Activated CD8-positive, alpha-beta memory T cell treated with anti-CD3 and anti-CD28 coated beads for 36 hours (primary cell): Measurements from ENCODE around the gene TRIB2. TPM values are rescaled to one million over a fixed set of nuclear protein-coding genes. Genes with fewer than 3 reads are reported as not detected.

Source experiments
- CTCF ChIA-PET: fragments of 350-600 bp; sonication (Branson Sonifier 250); formaldehyde crosslinking; loops from one replicate; lab custom pipeline; 2021; ENCODE audit warnings: antibody characterized with exemption; lab: Charles Lee
- POLR2A ChIA-PET: fragments of 350-600 bp; sonication (Branson Sonifier 250); formaldehyde crosslinking; loops from one replicate; lab custom pipeline; 2021; ENCODE audit warnings: antibody characterized with exemption; lab: Charles Lee
- total RNA-seq, 2 experiments: library from RNA; stranded (reverse); gene quantifications; one replicate each; pipeline ENCODE4 v1.2.3, GENCODE V29; 2021

The TRIB2 gene
- total RNA-seq, 2 experiments from 2014 or later: 3.8 to 4.5 TPM

DNA sequence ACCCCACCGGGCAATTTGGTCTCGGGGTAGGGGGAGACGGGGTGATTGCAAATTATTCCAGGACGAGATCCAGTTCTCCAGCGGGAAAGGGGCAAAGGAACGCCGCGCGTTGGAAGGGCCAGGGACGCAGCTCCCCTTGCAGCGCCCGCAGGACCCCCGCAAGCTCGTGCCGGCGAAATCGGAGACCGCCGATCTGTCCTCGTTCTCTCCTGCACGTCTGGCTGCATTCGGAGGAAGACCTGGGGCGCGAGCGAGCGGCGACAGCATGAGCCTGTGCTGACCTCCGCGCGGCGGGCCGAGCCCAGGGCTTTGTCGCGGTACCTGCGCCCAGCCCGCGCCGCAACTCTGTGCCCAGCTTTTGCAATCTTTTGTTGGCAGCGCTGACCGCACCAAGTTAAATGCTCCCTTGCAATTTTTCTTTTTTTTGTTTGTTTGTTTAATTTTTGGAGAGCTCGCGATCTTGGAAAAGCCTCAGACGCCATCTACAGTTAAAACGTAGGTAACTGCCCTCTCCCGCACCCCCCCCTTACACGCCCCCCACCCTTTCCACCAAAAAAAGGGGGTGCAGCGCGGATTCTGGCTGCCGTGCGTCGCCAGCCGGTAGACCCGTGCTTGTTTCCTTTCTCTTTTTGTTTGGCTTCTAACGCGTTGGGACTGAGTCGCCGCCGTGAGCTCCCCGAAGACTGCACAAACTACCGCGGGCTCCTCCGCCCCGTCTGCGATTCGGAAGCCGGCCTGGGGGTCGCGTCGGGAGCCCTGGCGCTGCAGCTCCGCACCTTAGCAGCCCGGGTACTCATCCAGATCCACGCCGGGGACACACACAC lies 667 bp downstream of the TRIB2 start:
- ChIA-PET CTCF (interaction anchor here (0.6 to 2.8 kb wide), 12 partner anchors 8 to 430 kb away, joined by 3 to 11 read pairs (median 5); no protein-coding TSS in a partner anchor), POLR2A (interaction anchor here (0.6 to 1.3 kb wide), 5 partner anchors 12 to 232 kb away, joined by 3 to 5 read pairs (median 3); no protein-coding TSS in a partner anchor)

DNA sequence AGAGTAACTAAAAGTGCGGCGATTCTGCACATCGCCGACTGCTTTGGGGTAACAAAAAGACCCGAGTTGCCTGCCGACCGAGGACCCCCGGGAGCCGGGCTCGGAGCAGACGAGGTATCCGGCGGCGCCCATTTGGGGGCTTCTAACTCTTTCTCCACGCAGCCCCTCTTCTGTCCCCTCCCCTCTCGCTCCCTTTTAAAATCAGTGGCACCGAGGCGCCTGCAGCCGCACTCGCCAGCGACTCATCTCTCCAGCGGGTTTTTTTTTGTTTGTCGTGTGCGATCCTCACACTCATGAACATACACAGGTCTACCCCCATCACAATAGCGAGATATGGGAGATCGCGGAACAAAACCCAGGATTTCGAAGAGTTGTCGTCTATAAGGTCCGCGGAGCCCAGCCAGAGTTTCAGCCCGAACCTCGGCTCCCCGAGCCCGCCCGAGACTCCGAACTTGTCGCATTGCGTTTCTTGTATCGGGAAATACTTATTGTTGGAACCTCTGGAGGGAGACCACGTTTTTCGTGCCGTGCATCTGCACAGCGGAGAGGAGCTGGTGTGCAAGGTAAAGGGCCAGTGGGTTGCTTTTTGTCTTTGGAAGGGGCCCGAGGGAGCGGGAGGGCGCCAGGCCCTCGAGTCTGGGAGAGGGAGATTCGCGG lies 1.4 kb downstream of the TRIB2 start:
- POLR2A ChIA-PET: interaction anchor here (0.7 kb wide), 1 partner anchor 11 kb away, joined by 3 read pairs; no protein-coding TSS in a partner anchor
- CTCF ChIA-PET: interaction anchor here (0.6 to 2.8 kb wide), 9 partner anchors 8 to 431 kb away, joined by 3 to 11 read pairs (median 5); no protein-coding TSS in a partner anchor

DNA sequence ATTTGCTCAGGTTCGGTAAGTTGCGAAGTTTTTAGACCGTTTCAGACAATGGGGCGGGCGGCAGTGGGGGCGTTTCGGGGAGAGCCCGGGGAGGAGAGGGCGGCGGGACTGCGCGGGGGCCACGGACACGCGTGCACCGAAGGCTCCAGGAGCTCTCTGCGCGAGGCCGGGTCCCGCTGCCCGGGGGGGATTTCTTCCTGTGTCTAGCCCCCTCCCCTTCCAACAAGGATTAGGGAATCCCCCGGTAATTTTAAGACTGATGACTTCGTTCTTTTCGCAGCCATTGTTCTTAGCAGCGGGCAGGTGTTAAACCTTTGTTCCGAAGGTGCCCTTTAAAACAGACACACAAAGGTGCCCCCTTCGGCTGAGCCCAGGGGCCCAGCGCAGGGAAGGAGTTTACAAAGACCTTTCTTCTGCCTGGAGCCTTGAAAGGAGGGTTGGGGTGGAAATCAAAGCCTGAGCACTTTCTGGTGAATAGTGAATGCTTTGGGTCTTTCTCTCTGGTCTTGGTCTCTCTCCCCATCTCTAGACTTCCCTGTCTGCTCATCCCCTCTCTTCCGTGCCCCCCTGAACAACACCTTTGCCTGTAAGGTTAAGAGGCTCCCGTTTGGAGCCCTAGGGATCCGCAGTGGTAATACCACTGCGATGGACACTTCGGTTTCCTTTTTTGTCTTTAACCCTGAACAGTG lies 2.1 kb downstream of the TRIB2 start:
- ChIA-PET POLR2A (no interaction called here), CTCF (interaction anchor here (1.0 kb wide), 1 partner anchor 213 kb away, joined by 3 read pairs; no protein-coding TSS in a partner anchor)

DNA sequence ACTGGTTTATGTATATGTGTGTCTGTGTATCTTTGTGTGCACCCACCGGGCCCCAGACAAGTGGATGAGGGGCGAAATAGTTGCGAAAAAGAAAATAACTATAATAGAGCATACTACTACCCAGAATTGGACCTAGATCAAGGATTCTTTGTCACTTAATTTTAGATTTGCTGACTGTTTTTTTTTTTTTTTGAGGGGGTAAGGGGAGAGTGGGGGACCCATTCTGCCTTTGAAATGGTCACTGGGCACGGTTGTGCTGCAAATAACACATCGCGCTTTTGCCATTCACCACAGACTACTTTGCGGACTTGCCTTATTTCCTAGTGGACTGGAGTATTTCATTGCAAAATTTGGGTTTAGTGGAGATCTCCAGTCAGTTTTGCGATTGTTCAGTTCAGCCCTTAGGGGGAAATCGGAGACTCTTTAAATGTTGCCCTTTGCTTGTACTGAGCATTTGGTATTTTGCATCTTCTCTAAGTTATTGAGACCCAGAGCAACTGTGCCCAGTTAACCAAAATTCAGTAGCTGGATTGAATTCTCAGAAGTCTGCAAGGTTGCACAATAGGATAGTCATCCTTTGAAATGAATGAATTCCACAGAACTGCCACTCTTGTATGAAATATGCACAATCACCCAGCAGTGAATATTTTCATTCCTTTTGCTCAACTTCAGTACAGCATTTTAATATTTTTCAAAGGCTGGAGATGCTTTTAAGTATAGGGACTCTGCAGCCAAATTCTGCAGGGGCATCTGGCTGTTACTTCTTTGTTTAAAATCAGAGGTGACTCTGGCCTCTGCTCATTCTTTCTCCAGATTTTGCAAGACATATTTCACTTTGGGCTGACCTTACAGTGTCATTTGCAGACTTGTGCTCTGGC lies 2.9 kb downstream of the TRIB2 start:
- POLR2A ChIA-PET: no interaction called here
- CTCF ChIA-PET: no interaction called here

DNA sequence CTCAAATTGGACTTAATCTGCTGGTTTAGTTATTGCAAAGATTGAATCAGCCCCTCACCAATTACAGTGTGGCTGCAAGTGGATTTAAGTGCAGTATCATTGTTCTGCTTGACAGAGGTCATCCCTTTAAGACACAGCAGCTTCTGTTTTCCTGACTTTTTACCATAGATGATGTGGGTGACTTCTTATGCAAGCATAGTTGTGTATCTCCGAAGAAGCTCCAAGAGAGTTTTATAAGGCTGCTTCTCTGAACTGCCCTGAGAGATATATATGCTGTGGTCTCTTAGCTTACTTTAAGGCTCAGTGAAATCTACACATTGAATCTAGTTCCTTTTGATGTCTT lies 3.5 kb downstream of the TRIB2 start:
- ChIA-PET POLR2A (no interaction called here), CTCF (interaction anchor here (1.0 kb wide), 1 partner anchor 1374 kb away, joined by 3 read pairs; no protein-coding TSS in a partner anchor)

DNA sequence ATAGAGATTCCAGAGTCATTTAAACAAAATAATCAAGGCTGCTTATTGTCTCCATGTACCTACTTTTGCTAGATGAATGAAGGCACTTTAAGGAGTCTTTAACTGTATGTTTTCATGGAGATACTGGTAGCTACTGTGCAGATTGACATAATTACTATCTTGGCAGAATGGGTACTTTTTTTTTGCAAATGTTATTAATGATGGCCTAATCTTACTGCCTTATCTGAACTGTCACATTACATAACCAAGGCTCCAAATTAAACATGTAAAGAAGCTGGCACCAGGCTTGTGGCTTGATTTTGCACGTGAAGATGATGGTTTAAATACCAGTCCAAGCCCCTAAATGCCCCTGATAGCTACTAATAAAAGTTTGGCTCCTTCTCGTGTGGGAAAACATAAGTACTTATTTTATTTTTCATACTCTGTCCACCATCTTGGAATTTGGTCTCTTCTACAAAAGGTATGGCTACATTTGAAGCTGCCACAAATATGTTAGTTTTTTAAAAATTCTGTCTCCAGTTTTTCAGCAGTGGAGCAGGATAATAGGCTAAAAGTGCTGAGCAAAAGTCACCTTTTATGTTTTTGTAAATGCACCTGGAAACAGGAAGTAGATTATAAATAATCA lies 4.1 kb downstream of the TRIB2 start:
- POLR2A ChIA-PET: interaction anchor here (0.8 kb wide), 1 partner anchor 18 kb away, joined by 3 read pairs; no protein-coding TSS in a partner anchor

DNA sequence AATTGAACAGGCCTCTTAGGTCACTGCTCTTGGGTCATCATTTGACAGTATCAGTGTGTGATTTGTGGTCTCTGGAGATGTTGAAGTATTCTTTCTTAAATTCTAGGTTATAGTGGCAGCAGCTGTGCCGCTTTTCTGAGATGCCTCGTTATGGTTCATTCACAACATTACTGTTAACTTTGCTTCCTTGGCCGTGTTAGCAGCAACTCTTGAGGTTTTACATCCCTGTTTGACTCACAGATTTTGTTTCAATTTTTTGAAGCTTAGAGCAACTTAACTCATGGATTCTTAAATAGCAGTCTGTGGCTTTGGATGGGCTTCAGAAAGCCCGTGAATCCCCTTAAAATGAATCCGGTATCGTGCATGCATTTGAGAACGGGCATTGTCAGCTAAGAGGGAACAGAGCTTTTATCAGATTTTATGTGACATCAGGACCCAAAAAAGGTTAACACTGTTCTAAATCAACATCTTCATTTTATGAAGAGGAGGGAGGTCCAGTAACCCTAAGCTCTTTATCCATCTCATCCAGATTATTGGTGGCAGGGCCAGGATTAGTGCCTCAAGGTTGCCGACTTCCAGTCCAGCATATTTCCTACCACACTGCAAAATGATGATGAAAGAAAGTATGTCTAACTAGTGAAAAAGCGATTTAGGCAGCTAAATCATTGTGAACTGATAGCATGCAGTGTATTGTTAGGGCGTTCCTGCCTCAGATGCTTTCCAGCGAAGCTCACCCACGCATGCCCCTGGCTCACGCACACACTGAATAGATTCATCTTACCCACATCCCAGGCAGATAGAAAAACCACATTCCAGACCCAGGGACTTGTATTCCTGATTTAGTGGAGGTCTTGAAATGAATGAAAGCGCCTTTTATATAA lies 5.1 kb downstream of the TRIB2 start:
- ChIA-PET CTCF (interaction anchor here (1.0 to 1.1 kb wide), 2 partner anchors 11 to 218 kb away, joined by 3 read pairs; no protein-coding TSS in a partner anchor), POLR2A (interaction anchor here (0.6 to 0.8 kb wide), 2 partner anchors 19 to 202 kb away, joined by 3 read pairs; no protein-coding TSS in a partner anchor)

More for the DNA sequence above, 4.1 kb downstream of the TRIB2 start:
- CTCF ChIA-PET: interaction anchor here (1.0 kb wide), 2 partner anchors 217 to 1375 kb away, joined by 3 read pairs; no protein-coding TSS in a partner anchor

DNA sequence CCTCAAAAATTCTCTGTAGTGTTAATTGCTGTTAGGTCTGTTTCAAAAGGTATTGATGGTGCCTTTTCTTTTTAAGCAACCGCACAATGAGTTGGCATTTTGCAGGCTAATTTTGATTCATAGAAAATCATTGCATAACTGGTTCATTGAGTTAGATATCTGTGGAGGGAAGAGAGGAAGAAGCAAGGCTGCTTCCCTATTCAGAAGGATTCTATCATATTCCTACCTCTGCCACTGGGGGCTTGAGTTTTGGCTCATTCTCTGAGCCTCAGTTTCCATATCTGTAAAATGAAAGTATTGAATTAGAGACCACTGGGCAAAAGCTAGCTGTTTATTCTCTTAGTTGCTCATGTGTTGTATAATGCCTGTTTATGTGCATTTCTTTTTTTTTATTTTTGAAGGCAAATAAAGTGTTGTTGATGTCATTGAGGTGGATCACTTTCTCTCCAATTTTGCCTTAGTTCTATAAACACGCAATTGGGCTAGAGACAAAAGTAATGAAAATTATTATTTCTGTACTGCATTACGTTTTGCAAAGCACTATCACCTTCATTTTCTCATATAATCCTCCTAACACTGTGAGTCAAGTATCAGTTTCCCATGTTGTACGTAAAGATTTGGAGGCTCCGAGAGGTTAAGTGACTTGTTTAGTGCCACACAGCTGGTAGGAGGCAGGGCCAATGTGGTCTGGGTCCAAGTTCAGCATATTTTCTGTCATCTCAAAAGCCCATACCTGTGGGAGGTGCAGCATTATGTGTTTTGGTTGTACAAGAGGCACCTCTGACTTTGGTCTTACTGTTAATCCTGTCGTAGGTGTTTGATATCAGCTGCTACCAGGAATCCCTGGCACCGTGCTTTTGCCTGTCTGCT lies 5.9 kb downstream of the TRIB2 start:
- CTCF ChIA-PET: interaction anchor here (1.1 to 1.3 kb wide), 2 partner anchors 11 to 15 kb away, joined by 3 read pairs; no protein-coding TSS in a partner anchor
- POLR2A ChIA-PET: no interaction called here

DNA sequence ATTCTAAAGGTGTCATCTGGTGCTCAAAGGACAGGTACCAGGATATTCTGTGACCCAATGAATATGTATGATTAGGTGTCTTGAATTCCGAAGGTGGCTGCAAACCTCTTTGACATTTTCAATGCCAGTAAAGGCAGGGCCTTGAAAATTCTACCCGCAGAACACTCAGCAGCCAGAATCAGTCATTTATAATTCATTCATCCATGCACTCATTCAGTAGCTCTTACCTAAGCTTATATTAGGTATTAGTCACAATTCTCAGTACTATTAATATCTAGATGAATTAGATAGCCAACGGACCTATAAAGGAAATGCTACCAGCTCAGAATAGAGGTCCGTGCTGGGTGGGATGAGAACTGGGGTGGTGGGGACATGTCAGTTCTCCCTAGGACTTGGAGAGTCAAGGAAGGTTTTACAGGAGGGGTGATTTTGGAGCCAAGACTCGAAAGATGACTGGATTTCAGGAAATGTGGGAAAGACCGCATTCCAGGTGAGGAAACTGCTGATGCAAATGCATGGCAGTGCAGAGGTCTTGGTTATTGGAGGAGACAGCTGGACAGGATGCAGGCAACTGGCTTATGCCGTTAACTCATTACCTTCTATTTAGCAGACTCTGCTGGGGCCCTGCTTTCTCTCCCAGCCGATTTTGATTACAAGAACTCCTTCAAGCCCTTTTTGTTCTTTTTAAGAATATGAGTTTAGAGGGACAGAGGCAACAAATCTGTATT lies 7.2 kb downstream of the TRIB2 start:
- ChIA-PET POLR2A (no interaction called here), CTCF (interaction anchor here (1.3 kb wide), 1 partner anchor 14 kb away, joined by 3 read pairs; no protein-coding TSS in a partner anchor)

DNA sequence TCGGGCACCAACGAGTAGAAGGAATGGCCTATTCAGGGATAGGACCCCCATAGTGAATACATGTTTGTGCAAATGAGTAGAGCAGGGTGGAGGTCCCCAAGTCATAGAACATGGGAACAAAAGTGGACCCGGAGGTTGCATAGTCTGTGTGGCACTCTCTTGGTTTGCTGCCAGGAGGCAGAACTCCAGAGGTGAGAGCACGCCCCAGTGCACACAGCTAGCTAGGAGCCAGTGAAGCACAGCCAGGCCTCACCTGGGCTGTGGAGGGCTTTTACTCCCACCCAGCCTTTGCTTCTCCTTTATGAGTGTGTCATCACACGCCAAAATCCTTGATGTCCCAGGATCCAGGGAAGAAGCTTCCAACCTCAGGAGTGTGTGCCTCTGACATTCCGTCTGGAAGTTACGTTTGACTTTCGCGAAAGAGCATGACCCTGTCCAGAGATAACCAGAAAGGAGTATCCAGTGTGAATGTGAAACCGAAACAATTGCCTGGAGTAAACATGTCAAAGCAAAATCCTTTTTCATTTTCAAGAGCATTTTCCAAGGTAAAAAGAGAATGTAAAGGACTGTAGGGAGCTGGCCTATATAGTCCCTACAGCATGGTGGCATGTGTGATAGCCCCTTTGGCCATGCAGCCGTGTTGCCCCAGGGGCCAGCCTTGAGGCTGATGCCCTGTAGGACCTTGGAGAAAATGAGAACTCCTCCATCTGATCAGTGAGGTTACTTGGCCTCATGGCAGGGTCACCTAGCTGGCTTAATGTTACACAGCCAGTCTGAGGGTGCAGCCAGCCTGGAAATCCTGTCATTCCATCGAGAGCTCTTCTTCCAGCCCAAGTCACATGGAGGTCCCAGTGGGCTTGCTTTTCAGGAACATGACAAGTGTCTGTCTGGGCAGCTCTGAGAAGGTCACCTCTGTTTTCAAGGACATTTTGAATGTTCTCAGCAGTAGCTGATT lies 8.8 kb downstream of the TRIB2 start:
- POLR2A ChIA-PET: no interaction called here

DNA sequence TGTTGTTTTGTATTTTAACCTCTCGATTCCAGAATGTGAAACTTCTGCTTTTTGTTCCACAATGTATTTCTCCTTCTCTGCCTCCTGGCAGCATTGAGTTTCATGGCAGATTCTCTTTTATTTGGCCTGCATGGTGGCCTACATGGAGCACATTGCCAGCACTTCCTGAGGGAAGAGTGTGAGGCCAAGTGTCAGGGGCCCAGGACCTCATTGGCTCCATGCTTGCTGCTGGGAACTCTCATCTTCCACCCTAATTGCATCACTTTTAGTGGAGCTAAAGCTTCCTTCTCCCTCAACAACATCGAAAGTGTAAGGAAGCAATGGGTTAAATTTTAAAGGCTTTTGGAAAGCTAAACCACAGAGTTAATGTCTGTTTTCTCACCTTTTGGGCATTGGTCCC lies 9.5 kb downstream of the TRIB2 start:
- CTCF ChIA-PET: interaction anchor here (2.1 kb wide), 1 partner anchor 9 kb away, joined by 6 read pairs; the partner anchor contains the start of gene TRIB2
- POLR2A ChIA-PET: no interaction called here

More for the DNA sequence above, 8.8 kb downstream of the TRIB2 start:
- CTCF ChIA-PET: interaction anchor here (2.1 kb wide), 1 partner anchor 8 kb away, joined by 6 read pairs; the partner anchor contains the start of gene TRIB2

DNA sequence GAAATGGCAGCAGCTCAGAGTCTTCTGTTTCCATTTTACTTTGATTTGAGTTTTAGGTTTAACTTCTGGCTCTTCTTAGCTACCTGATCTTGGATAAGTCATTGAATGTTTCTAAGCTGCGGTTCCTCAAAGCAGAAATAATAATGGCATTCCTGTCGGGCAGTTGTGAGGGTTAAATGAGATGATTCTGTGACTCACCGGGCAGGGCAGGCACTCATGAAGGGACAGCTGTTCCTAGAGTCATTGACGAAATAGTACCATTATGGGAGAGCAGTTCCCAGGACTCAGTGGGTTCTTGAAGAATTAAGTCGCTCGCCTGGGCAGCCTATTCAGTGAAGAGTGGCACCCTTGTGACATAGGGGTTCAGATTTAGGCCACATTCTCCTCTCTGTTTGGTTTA lies 10.3 kb downstream of the TRIB2 start:
- CTCF ChIA-PET: interaction anchor here (0.6 to 2.1 kb wide), 2 partner anchors 10 to 12 kb away, joined by 3 to 6 read pairs; partner anchors contain the start of gene TRIB2
- POLR2A ChIA-PET: no interaction called here

DNA sequence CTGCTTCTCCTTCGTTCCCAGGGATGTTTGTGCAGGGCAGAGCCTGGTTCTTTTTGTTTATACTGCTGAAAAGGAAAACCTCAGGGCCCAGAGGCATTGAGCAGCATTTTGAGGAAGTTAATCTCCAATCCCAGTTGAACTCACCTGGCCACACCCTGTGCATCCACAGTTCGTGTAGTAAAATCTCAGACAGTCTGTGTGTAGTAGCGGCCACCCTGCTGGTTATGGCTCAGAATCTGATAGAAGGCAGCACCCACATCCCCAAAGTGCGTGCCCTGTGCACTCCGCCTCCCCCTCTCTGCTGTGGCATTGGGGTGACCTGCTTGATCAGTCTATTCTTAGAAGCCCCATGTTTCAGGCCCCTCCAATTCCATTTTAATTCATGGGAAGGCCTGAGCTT lies 10.9 kb downstream of the TRIB2 start:
- ChIA-PET POLR2A (no interaction called here), CTCF (no interaction called here)
